Activated CD4-positive, alpha-beta memory T cell treated with anti-CD3 and anti-CD28 coated beads for 36 hours (primary cell): ENCODE data around the gene LCTL. TPM values are rescaled to one million over a fixed set of nuclear protein-coding genes. Genes with fewer than 3 reads are reported as not detected.
A peak's percentile ranks its signal among the peaks of the same experiment; 100 is the strongest.

ENCODE experiments used
- CTCF ChIA-PET: fragments of 350-600 bp; sonication (Branson Sonifier 250); formaldehyde crosslinking; loops from one replicate; lab custom pipeline; 2021; ENCODE audit warnings: antibody characterized with exemption, inconsistent platforms; lab: Charles Lee
- POLR2A ChIA-PET: fragments of 350-600 bp; sonication (Branson Sonifier 250); formaldehyde crosslinking; loops from one replicate; lab custom pipeline; 2021; ENCODE audit warnings: antibody characterized with exemption; lab: Charles Lee
- DNase-seq: peaks from one replicate; pipeline ENCODE4 v3.0.0-alpha.2; 2020
- H3K27ac Mint-ChIP-seq: one replicate; pipeline ENCODE4 v1.8.0; 2021; ENCODE audit warnings: mixed read lengths
- H3K27me3 Mint-ChIP-seq: one replicate; pipeline ENCODE4 v1.8.0; 2021; ENCODE audit warnings: mixed read lengths
- H3K36me3 Mint-ChIP-seq: one replicate; pipeline ENCODE4 v1.8.0; 2021; ENCODE audit warnings: mixed read lengths
- H3K4me1 Mint-ChIP-seq: one replicate; pipeline ENCODE4 v1.8.0; 2021; ENCODE audit warnings: low read depth, mixed read lengths
- H3K4me3 Mint-ChIP-seq: one replicate; pipeline ENCODE4 v1.8.0; 2021; ENCODE audit warnings: mild to moderate bottlenecking, mixed read lengths
- H3K9me3 Mint-ChIP-seq: one replicate; pipeline ENCODE4 v1.8.0; 2021; ENCODE audit warnings: mixed read lengths
- intact Hi-C: fragments of 100-400 bp; cut with micrococcal nuclease; formaldehyde crosslinking; loops from one replicate; pipeline ENCODE4 v1.15.1; 2023
- total RNA-seq, 2 experiments: library from RNA; stranded (reverse); gene quantifications; one replicate each; pipeline ENCODE4 v1.2.3, GENCODE V29; 2021

The LCTL gene
- total RNA-seq, 2 experiments from 2014 or later, result not detected

GRCh38 chr15:66558271-66558670 lies 7.5 kb downstream of the LCTL start:
- POLR2A ChIA-PET, result no interaction called here
- Mint-ChIP-seq H3K27me3 (no peaks in the 10 kb centered on the region), H3K9me3 (peaks cover 10% of the 10 kb centered on the region), H3K27ac (no peak overlapping the region), H3K4me3 (no peak overlapping the region), H3K4me1 (no peaks in the 10 kb centered on the region), H3K36me3 (peaks cover 7% of the 10 kb centered on the region)
- intact Hi-C loops, result no loop called here
- CTCF ChIA-PET, result interaction anchor here (2.3 kb wide), 1 partner anchor 9 kb away, joined by 6 read pairs; no protein-coding TSS in a partner anchor
- DNase-seq, result no peak

DNA sequence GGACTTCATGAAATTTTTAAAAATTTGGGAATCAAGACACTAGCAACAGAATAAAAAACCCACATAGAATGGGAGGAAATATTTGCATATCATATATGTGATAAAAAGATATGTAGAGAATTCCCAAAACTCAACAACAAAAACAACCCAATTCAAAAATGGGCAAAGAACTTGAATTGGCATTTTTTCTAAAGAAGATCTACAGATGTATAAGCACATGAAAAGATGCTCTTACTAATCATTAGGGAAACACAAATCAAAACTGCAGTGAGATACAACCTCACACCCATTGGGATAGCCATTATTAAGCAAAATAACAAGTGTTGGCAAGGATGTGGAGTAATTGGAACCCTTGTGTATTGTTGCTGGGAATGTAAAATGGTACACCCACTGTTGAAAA lies 10.1 kb downstream of the LCTL start:
- no peak for DNase-seq
- Mint-ChIP-seq H3K4me3 (no peak overlapping the region), H3K36me3 (peaks cover 12% of the 10 kb centered on the region), H3K27ac (no peak overlapping the region), H3K4me1 (no peaks in the 10 kb centered on the region), H3K9me3 (peaks cover 10% of the 10 kb centered on the region), H3K27me3 (no peaks in the 10 kb centered on the region)
- CTCF ChIA-PET, result interaction anchor here (0.9 kb wide), 1 partner anchor 11 kb away, joined by 6 read pairs; the partner anchor contains the start of gene LCTL
- POLR2A ChIA-PET, result no interaction called here
- intact Hi-C loops, result no loop called here

DNA sequence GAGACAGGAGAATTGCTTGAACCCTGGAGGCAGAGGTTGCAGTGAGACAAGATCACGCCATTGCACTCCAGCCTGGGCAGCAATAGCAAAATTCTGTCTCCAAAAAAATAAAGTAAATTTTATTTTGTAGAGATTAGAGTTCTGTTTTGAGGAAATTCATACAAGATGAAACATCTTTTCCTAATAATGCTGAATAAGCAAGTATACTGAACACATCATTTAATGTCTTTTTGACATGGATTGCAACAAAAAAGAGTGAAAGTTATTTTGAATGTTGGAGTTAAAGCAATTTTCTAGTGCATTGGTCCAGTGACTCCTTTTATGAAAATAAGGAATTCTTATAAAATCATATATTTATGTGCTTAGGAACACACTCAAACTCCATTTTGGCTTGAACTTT lies 20.5 kb downstream of the LCTL start:
- intact Hi-C loops, result no loop called here
- Mint-ChIP-seq H3K9me3 (no peaks in the 10 kb centered on the region), H3K36me3 (peaks cover 30% of the 10 kb centered on the region), H3K4me3 (no peak overlapping the region), H3K4me1 (no peaks in the 10 kb centered on the region), H3K27me3 (no peaks in the 10 kb centered on the region), H3K27ac (no peak overlapping the region)
- ChIA-PET CTCF (no interaction called here), POLR2A (no interaction called here)
- DNase-seq, result no peak

- POLR2A ChIA-PET, result no interaction called here
- Mint-ChIP-seq H3K36me3 (peaks cover 35% of the 10 kb centered on the region), H3K27ac (no peak overlapping the region)
Measured at GRCh38 chr15:66542896-66543295, 22.9 kb downstream of the LCTL start.

GRCh38 chr15:66535056-66535455 lies 30.7 kb downstream of the LCTL start:
- no peaks in the 10 kb centered on the region for H3K4me1 Mint-ChIP-seq
- DNase-seq, result no peak
- no peaks in the 10 kb centered on the region for H3K27me3 Mint-ChIP-seq
- H3K36me3 Mint-ChIP-seq, result peaks cover 44% of the 10 kb centered on the region
- H3K4me3 Mint-ChIP-seq, result no peak overlapping the region
- H3K9me3 Mint-ChIP-seq, result no peaks in the 10 kb centered on the region
- intact Hi-C loops, result no loop called here
- no peak overlapping the region for H3K27ac Mint-ChIP-seq
- POLR2A ChIA-PET, result no interaction called here
- CTCF ChIA-PET, result no interaction called here

More at GRCh38 chr15:66542896-66543295, 22.9 kb downstream of the LCTL start:
- H3K9me3 Mint-ChIP-seq, result no peaks in the 10 kb centered on the region
- CTCF ChIA-PET, result no interaction called here
- H3K4me1 Mint-ChIP-seq, result no peaks in the 10 kb centered on the region
- no peak overlapping the region for H3K4me3 Mint-ChIP-seq
- H3K27me3 Mint-ChIP-seq, result no peaks in the 10 kb centered on the region
- intact Hi-C loops, result no loop called here
- no peak for DNase-seq

GRCh38 chr15:66524838-66525237 lies 41.0 kb downstream of the LCTL start:
- H3K9me3 Mint-ChIP-seq, result no peaks in the 10 kb centered on the region
- POLR2A ChIA-PET, result no interaction called here
- H3K27me3 Mint-ChIP-seq, result no peaks in the 10 kb centered on the region
- DNase-seq, result no peak
- H3K4me1 Mint-ChIP-seq, result no peaks in the 10 kb centered on the region
- no peak overlapping the region for H3K4me3 Mint-ChIP-seq
- H3K36me3 Mint-ChIP-seq, result peaks cover 42% of the 10 kb centered on the region
- no peak overlapping the region for H3K27ac Mint-ChIP-seq
- CTCF ChIA-PET, result no interaction called here
- intact Hi-C loops, result no loop called here

- intact Hi-C loops, result no loop called here
- DNase-seq, result no peak
- Mint-ChIP-seq H3K9me3 (no peaks in the 10 kb centered on the region), H3K36me3 (peaks cover 38% of the 10 kb centered on the region), H3K27me3 (no peaks in the 10 kb centered on the region), H3K4me1 (no peaks in the 10 kb centered on the region), H3K4me3 (no peak overlapping the region), H3K27ac (no peak overlapping the region)
- POLR2A ChIA-PET, result no interaction called here
- CTCF ChIA-PET, result no interaction called here
Measured at GRCh38 chr15:66523926-66524325, 41.9 kb downstream of the LCTL start.

DNA sequence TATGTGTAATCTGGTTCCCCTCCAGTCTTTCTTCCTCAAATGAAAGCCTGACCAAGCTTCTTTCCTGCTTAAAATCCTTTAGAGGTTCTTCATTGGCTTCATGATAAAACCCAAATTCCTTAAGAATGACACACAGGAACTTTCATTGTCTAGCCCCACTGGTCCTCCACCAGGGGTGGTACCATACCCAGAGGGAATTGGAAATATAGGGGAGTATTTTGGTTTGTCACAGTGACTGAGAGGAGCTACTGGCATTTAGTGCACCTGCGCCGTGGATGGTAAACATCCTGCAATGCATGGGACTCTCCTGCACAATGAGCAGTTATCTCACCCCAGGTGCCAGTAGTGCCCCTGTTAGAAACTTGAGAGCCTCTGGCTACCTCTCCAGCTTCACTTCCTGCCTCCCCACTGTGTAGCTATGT lies 49.9 kb downstream of the LCTL start:
- intact Hi-C loops, result no loop called here
- ChIA-PET POLR2A (interaction anchor here (0.6 kb wide), 1 partner anchor 141 kb away, joined by 3 read pairs; no protein-coding TSS in a partner anchor), CTCF (no interaction called here)
- Mint-ChIP-seq H3K4me1 (no peaks in the 10 kb centered on the region), H3K4me3 (no peak overlapping the region), H3K27ac (no peak overlapping the region), H3K9me3 (no peaks in the 10 kb centered on the region), H3K27me3 (no peaks in the 10 kb centered on the region), H3K36me3 (peaks cover 22% of the 10 kb centered on the region)
- no peak for DNase-seq

DNA sequence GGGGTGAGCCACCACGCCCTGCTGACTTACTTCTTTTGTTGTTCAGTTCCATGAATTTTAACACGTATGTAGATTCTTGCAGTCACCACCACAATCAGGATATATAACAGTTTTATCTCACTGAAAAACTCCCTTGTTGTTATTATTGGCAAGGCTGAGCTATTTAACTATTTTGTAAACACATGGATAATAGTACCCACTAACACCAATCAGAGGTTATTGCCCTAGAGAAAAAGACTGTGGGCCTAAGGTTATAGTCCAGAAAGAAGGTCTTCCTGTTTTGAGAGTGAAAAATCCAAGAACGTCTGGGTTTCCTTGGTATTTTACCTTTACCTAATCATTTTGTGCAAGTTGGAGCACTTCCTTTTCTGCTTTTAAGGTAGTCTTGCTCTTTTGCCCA lies 51.2 kb downstream of the LCTL start:
- intact Hi-C loops, result no loop called here
- ChIA-PET CTCF (no interaction called here), POLR2A (no interaction called here)
- no peaks in the 10 kb centered on the region for H3K4me1 Mint-ChIP-seq
- peaks cover 26% of the 10 kb centered on the region for H3K36me3 Mint-ChIP-seq
- no peak overlapping the region for H3K27ac Mint-ChIP-seq
- no peaks in the 10 kb centered on the region for H3K9me3 Mint-ChIP-seq
- no peaks in the 10 kb centered on the region for H3K27me3 Mint-ChIP-seq
- no peak for DNase-seq
- no peak overlapping the region for H3K4me3 Mint-ChIP-seq

DNA sequence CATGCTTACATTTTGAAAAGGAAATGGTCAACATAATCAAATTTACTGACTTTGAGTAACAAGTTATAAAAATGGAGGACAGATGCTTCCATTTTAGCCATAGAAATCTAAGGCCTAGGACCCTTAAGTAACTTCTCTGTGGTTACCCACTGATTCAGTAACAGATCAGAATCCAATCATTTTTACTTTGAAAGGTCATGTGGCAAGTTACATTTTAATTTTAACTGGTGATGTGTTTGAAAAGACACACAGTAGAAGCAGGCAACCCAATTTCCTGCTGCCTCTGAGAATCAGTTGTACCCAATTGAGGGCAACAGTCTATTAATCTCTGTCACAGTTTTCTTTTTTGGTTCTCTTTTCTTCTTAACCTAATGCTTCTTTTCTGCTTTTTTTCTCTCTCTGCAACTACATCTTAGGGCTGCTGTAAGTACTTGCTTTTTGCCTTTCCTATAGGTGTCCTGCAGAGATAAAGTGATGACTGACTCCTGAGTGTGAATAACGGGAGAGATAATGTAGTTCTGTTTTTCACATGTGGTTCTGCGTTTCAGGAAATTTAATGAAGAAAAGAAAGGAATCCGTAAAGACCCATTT lies 57.4 kb downstream of the LCTL start:
- Mint-ChIP-seq H3K27me3 (no peaks in the 10 kb centered on the region), H3K27ac (no peak overlapping the region), H3K36me3 (peaks cover 21% of the 10 kb centered on the region), H3K4me3 (no peak overlapping the region), H3K4me1 (peaks cover 19% of the 10 kb centered on the region), H3K9me3 (no peaks in the 10 kb centered on the region)
- ChIA-PET CTCF (interaction anchor here (0.6 to 3.2 kb wide), 2 partner anchors 11 to 24 kb away, joined by 4 to 18 read pairs; partner anchors contain the start of gene SNAPC5), POLR2A (interaction anchor here (0.8 to 1.7 kb wide), 2 partner anchors 9 to 255 kb away, joined by 3 to 5 read pairs; partner anchors contain the start of gene MEGF11)
- intact Hi-C loops, result no loop called here
- no peak for DNase-seq

- ChIA-PET CTCF (interaction anchor here (1.4 to 3.2 kb wide), 2 partner anchors 8 to 119 kb away, joined by 5 to 18 read pairs; partner anchors contain the start of genes MAP2K1 and SNAPC5), POLR2A (interaction anchor here (1.0 to 1.7 kb wide), 5 partner anchors 119 to 213 kb away, joined by 3 to 15 read pairs (median 4); partner anchors contain the start of genes DIS3L and MAP2K1)
- DNase-seq, result no peak
- H3K27ac Mint-ChIP-seq, result peak overlapping the region; percentile 95
- H3K4me1 Mint-ChIP-seq, result peaks cover 39% of the 10 kb centered on the region
- H3K36me3 Mint-ChIP-seq, result peaks cover 45% of the 10 kb centered on the region
- H3K9me3 Mint-ChIP-seq, result no peaks in the 10 kb centered on the region
- intact Hi-C loops, result loop anchor here (1.0 to 2.0 kb wide), 3 partner anchors 9 to 149 kb away; partner anchors contain the start of genes MAP2K1, SNAPC5 and TIPIN
- H3K4me3 Mint-ChIP-seq, result peak overlapping the region; percentile 95
- no peaks in the 10 kb centered on the region for H3K27me3 Mint-ChIP-seq
Measured at GRCh38 chr15:66505818-66506217, 60.0 kb downstream of the LCTL start.

- ChIA-PET CTCF (interaction anchor here (1.4 to 3.2 kb wide), 3 partner anchors 8 to 119 kb away, joined by 5 to 18 read pairs (median 11); partner anchors contain the start of genes MAP2K1 and SNAPC5), POLR2A (interaction anchor here (0.7 to 1.7 kb wide), 7 partner anchors 9 to 212 kb away, joined by 3 to 15 read pairs (median 4); partner anchors contain the start of genes DIS3L and MAP2K1)
- Mint-ChIP-seq H3K9me3 (no peaks in the 10 kb centered on the region), H3K4me3 (peak overlapping the region; percentile 95), H3K4me1 (peaks cover 43% of the 10 kb centered on the region), H3K36me3 (peaks cover 45% of the 10 kb centered on the region), H3K27me3 (no peaks in the 10 kb centered on the region), H3K27ac (peak overlapping the region; percentile 95)
- DNase-seq, result no peak
- intact Hi-C loops, result loop anchor here (1.0 to 2.0 kb wide), 3 partner anchors 8 to 149 kb away; partner anchors contain the start of genes MAP2K1, SNAPC5 and TIPIN
Measured at GRCh38 chr15:66505430-66505811, 60.4 kb downstream of the LCTL start.
